GM18861 (cell line): ENCODE results near the gene INSC.

Experiments used
- ATAC-seq: cut with Tn5 transposase; IDR thresholded peaks from one replicate; pipeline ENCODE4 v1.9.1; 2021; ENCODE audit not compliant: unreplicated experiment

The INSC gene

GRCh38 chr11:15278128-15278527 is 163.4 kb downstream of the INSC start:
- no peak for ATAC-seq

GRCh38 chr11:15280393-15280792 is 165.7 kb downstream of the INSC start:
- no peak for ATAC-seq

GRCh38 chr11:15282754-15283153 is 168.0 kb downstream of the INSC start:
- no peak for ATAC-seq

GRCh38 chr11:15286465-15286864 is 171.7 kb downstream of the INSC start:
- no peak for ATAC-seq

GRCh38 chr11:15288863-15289262 is 174.1 kb downstream of the INSC start:
- no peak for ATAC-seq

- no peak for ATAC-seq
These were observed 175.0 kb downstream of the INSC start for GRCh38 chr11:15289723-15290122.

- no peak for ATAC-seq
These were observed 177.2 kb downstream of the INSC start for GRCh38 chr11:15291885-15292284.

- ATAC-seq: no peak
These were observed 179.4 kb downstream of the INSC start for GRCh38 chr11:15293975-15294620.

GRCh38 chr11:15295695-15296094 is 181.0 kb downstream of the INSC start:
- ATAC-seq: no peak
